ENCODE results near the gene FBXL13. TPM values are rescaled to one million over a fixed set of nuclear protein-coding genes. Genes with fewer than 3 reads are reported as not detected.

Gene FBXL13
- total RNA-seq, 2 experiments from 2014 or later = 1.6 to 2.0 TPM

DNA sequence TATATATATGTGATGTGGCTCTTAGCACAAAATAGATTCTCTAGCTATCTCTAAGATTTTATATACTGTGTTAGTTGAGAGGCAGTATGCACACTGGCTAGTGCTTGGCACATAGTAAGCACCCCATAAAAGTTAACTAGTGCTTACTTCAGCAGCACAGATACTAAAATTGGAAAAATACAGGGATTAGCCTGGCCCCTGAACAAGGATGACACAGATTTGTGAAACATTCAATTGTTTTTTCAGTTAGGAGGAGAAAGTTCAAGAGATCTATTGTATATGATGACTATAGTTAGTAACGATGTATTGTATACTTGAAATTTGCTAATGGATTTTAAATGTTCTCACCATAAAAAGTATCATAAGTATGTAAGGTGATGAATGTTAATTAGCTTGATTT lies 240.1 kb downstream of the FBXL13 start:
- intact Hi-C loops (cut with micrococcal nuclease; ENCODE audit: unreplicated experiment) = no loop called here
- Histone ChIP-seq H3K4me3 (ENCODE audit: low read depth, low read length, poor library complexity, severe bottlenecking) (no peak overlapping the region), H3K27ac (ENCODE audit: low read depth, low read length, poor library complexity, severe bottlenecking) (no peak overlapping the region), H3K9me3 (ENCODE audit: low read length) (no peaks in the 10 kb centered on the region), H3K36me3 (ENCODE audit: insufficient read depth, low read length) (no peaks in the 10 kb centered on the region), H4K20me1 (ENCODE audit: insufficient read depth, low read length) (no peaks in the 10 kb centered on the region), H3K4me1 (ENCODE audit: insufficient read depth, low read length, poor library complexity, severe bottlenecking) (no peaks in the 10 kb centered on the region), H3K9me2 (ENCODE audit: insufficient read depth, low read length) (no peaks in the 10 kb centered on the region), H2AFZ (ENCODE audit: low read length) (no peak overlapping the region), H3K79me2 (ENCODE audit: insufficient read depth, low read depth, low read length) (no peaks in the 10 kb centered on the region), H3K4me2 (ENCODE audit: low read length) (no peak overlapping the region)
- ChIA-PET POLR2A (no interaction called here), CTCF (ENCODE audit: unreplicated experiment) (no interaction called here)
- TF ChIP-seq EZH2phosphoT487 (IDR thresholded peaks at IDR 0.05; ENCODE audit: borderline replicate concordance, low read depth, low read length) = no peak
- TF ChIP-seq, protein P1, sequence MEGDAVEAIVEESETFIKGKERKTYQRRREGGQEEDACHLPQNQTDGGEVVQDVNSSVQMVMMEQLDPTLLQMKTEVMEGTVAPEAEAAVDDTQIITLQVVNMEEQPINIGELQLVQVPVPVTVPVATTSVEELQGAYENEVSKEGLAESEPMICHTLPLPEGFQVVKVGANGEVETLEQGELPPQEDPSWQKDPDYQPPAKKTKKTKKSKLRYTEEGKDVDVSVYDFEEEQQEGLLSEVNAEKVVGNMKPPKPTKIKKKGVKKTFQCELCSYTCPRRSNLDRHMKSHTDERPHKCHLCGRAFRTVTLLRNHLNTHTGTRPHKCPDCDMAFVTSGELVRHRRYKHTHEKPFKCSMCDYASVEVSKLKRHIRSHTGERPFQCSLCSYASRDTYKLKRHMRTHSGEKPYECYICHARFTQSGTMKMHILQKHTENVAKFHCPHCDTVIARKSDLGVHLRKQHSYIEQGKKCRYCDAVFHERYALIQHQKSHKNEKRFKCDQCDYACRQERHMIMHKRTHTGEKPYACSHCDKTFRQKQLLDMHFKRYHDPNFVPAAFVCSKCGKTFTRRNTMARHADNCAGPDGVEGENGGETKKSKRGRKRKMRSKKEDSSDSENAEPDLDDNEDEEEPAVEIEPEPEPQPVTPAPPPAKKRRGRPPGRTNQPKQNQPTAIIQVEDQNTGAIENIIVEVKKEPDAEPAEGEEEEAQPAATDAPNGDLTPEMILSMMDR (conservative IDR thresholded peaks at IDR 0.05; ENCODE audit: low read length) = no peak
- no peak for DNase-seq (ENCODE audit: low spot score)
- BruUV-seq (replicated peaks) = no TSS peak

DNA sequence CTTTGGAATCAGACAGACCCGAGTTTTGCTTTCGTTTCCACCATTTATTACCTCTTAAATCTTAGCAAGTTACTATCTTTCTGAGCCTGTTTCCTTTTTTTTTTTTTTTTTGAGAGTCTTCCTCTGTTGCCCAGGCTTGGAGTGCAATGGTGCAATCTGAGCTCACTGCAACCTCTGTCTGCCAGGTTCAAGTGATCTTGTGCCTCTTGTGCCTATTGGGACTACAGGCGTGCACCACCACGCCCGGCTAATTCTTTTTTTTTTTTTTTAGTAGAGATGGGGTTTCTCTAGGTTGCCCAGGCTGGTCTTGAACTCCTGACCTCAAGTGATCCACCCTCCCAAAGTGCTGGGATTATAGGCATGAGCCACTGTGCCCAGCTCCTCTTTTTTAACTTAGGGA lies 241.3 kb downstream of the FBXL13 start:
- Histone ChIP-seq H3K4me3 (ENCODE audit: low read depth, low read length, poor library complexity, severe bottlenecking) (no peak overlapping the region), H2AFZ (ENCODE audit: low read length) (no peak overlapping the region), H3K9me2 (ENCODE audit: insufficient read depth, low read length) (no peaks in the 10 kb centered on the region), H3K4me1 (ENCODE audit: insufficient read depth, low read length, poor library complexity, severe bottlenecking) (no peaks in the 10 kb centered on the region), H3K79me2 (ENCODE audit: insufficient read depth, low read depth, low read length) (no peaks in the 10 kb centered on the region), H3K9me3 (ENCODE audit: low read length) (no peaks in the 10 kb centered on the region), H3K36me3 (ENCODE audit: insufficient read depth, low read length) (no peaks in the 10 kb centered on the region), H4K20me1 (ENCODE audit: insufficient read depth, low read length) (no peaks in the 10 kb centered on the region), H3K27ac (ENCODE audit: low read depth, low read length, poor library complexity, severe bottlenecking) (no peak overlapping the region), H3K4me2 (ENCODE audit: low read length) (no peak overlapping the region)
- intact Hi-C loops (cut with micrococcal nuclease; ENCODE audit: unreplicated experiment) = no loop called here
- ChIA-PET CTCF (ENCODE audit: unreplicated experiment) (no interaction called here), POLR2A (interaction anchor here (1.4 kb wide), 1 partner anchor 14 kb away, joined by 5 read pairs; no protein-coding TSS in a partner anchor)
- TF ChIP-seq EZH2phosphoT487 (IDR thresholded peaks at IDR 0.05; ENCODE audit: borderline replicate concordance, low read depth, low read length) = no peak
- TF ChIP-seq, protein P1 (conservative IDR thresholded peaks at IDR 0.05; ENCODE audit: low read length) = no peak
- no TSS peak for BruUV-seq (replicated peaks)
- DNase-seq (ENCODE audit: low spot score) = no peak

DNA sequence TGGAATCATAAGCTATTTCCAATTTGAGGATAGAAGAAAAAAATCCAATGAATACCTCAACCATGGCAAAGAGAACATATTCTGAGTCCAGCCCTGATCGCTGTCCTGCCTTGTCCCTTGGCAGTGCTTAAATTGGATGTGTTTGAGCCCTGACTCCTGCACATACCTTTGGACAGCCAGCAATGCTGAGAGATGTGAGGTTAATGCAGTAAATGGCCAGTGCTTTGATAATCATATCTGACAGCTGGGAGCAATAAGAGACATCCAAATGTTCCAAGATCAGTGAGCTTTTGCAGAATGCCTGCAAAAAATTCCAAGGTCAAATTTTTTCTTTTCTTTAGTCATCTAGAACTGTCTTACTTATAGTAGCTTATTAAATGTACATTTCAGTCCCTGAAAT lies 241.9 kb downstream of the FBXL13 start:
- intact Hi-C loops (cut with micrococcal nuclease; ENCODE audit: unreplicated experiment) = no loop called here
- Histone ChIP-seq H3K4me3 (ENCODE audit: low read depth, low read length, poor library complexity, severe bottlenecking) (no peak overlapping the region), H3K79me2 (ENCODE audit: insufficient read depth, low read depth, low read length) (no peaks in the 10 kb centered on the region), H3K27ac (ENCODE audit: low read depth, low read length, poor library complexity, severe bottlenecking) (no peak overlapping the region), H3K9me3 (ENCODE audit: low read length) (no peaks in the 10 kb centered on the region), H3K9me2 (ENCODE audit: insufficient read depth, low read length) (no peaks in the 10 kb centered on the region), H2AFZ (ENCODE audit: low read length) (no peak overlapping the region), H3K4me1 (ENCODE audit: insufficient read depth, low read length, poor library complexity, severe bottlenecking) (no peaks in the 10 kb centered on the region), H3K4me2 (ENCODE audit: low read length) (no peak overlapping the region), H4K20me1 (ENCODE audit: insufficient read depth, low read length) (no peaks in the 10 kb centered on the region), H3K36me3 (ENCODE audit: insufficient read depth, low read length) (no peaks in the 10 kb centered on the region)
- CTCF ChIA-PET (ENCODE audit: unreplicated experiment) = no interaction called here
- no peak for DNase-seq (ENCODE audit: low spot score)
- no peak for TF ChIP-seq EZH2phosphoT487 (IDR thresholded peaks at IDR 0.05; ENCODE audit: borderline replicate concordance, low read depth, low read length)
- TF ChIP-seq, protein P1 (conservative IDR thresholded peaks at IDR 0.05; ENCODE audit: low read length) = no peak
- BruUV-seq (replicated peaks) = no TSS peak
- POLR2A ChIA-PET = interaction anchor here (1.4 kb wide), 1 partner anchor 13 kb away, joined by 5 read pairs; no protein-coding TSS in a partner anchor

Data from OCI-LY7 (cell line).